Activated naive CD4-positive, alpha-beta T cell treated with anti-CD3 and anti-CD28 coated beads, Interleukin-2, amount 50 U/mL, for 24 hours (primary cell): ENCODE measurements around the gene WDR82.

Experiments
- H3K27ac Mint-ChIP-seq: one replicate; pipeline ENCODE4 v1.8.0; 2021; ENCODE audit warnings: mild to moderate bottlenecking, mixed read lengths
- H3K27me3 Mint-ChIP-seq: one replicate; pipeline ENCODE4 v1.8.0; 2021; ENCODE audit warnings: mixed read lengths
- H3K36me3 Mint-ChIP-seq: one replicate; pipeline ENCODE4 v1.8.0; 2021; ENCODE audit warnings: mixed read lengths
- H3K4me1 Mint-ChIP-seq: one replicate; pipeline ENCODE4 v1.8.0; 2021; ENCODE audit warnings: mixed read lengths
- H3K4me3 Mint-ChIP-seq: one replicate; pipeline ENCODE4 v1.8.0; 2021; ENCODE audit warnings: mild to moderate bottlenecking, mixed read lengths
- H3K9me3 Mint-ChIP-seq: one replicate; pipeline ENCODE4 v1.8.0; 2021; ENCODE audit warnings: mixed read lengths

Gene WDR82

GRCh38 chr3:52221563-52222318, 56.7 kb downstream of the WDR82 start:
- no peaks in the 10 kb centered on the region for H3K27me3 Mint-ChIP-seq
- H3K27ac Mint-ChIP-seq, result peak overlapping the region; percentile 51
- H3K4me1 Mint-ChIP-seq, result peaks cover 88% of the 10 kb centered on the region
- H3K9me3 Mint-ChIP-seq, result no peaks in the 10 kb centered on the region
- peak overlapping the region; percentile 62 for H3K4me3 Mint-ChIP-seq
- H3K36me3 Mint-ChIP-seq, result no peaks in the 10 kb centered on the region

- peaks cover 86% of the 10 kb centered on the region for H3K4me1 Mint-ChIP-seq
- no peaks in the 10 kb centered on the region for H3K27me3 Mint-ChIP-seq
- H3K4me3 Mint-ChIP-seq, result no peak overlapping the region
- H3K9me3 Mint-ChIP-seq, result no peaks in the 10 kb centered on the region
- H3K27ac Mint-ChIP-seq, result no peak overlapping the region
- no peaks in the 10 kb centered on the region for H3K36me3 Mint-ChIP-seq
These were observed 57.3 kb downstream of the WDR82 start for GRCh38 chr3:52221141-52221562.

GRCh38 chr3:52220380-52221026, 57.9 kb downstream of the WDR82 start:
- Mint-ChIP-seq H3K4me1 (peaks cover 83% of the 10 kb centered on the region), H3K9me3 (no peaks in the 10 kb centered on the region), H3K27ac (peak overlapping the region; percentile 25), H3K36me3 (peaks cover 2% of the 10 kb centered on the region), H3K4me3 (no peak overlapping the region), H3K27me3 (no peaks in the 10 kb centered on the region)

- peaks cover 2% of the 10 kb centered on the region for H3K36me3 Mint-ChIP-seq
- no peak overlapping the region for H3K27ac Mint-ChIP-seq
- H3K4me1 Mint-ChIP-seq, result peaks cover 72% of the 10 kb centered on the region
- H3K9me3 Mint-ChIP-seq, result no peaks in the 10 kb centered on the region
- no peak overlapping the region for H3K4me3 Mint-ChIP-seq
- no peaks in the 10 kb centered on the region for H3K27me3 Mint-ChIP-seq
These were observed 59.4 kb downstream of the WDR82 start for GRCh38 chr3:52218937-52219650.

GRCh38 chr3:52218454-52218853, 60.0 kb downstream of the WDR82 start:
- Mint-ChIP-seq H3K36me3 (peaks cover 2% of the 10 kb centered on the region), H3K4me3 (peak overlapping the region; percentile 53), H3K27ac (peak overlapping the region; percentile 17), H3K4me1 (peaks cover 66% of the 10 kb centered on the region), H3K27me3 (no peaks in the 10 kb centered on the region), H3K9me3 (no peaks in the 10 kb centered on the region)

- Mint-ChIP-seq H3K27ac (peak overlapping the region; percentile 17), H3K4me1 (peaks cover 61% of the 10 kb centered on the region)
These were observed 60.4 kb downstream of the WDR82 start for GRCh38 chr3:52218026-52218425.

GRCh38 chr3:52217409-52217805, 61.0 kb downstream of the WDR82 start:
- Mint-ChIP-seq H3K36me3 (peaks cover 2% of the 10 kb centered on the region), H3K27me3 (no peaks in the 10 kb centered on the region), H3K4me3 (peak overlapping the region; percentile 53), H3K4me1 (peaks cover 55% of the 10 kb centered on the region), H3K9me3 (no peaks in the 10 kb centered on the region), H3K27ac (peak overlapping the region; percentile 62)

More at GRCh38 chr3:52218026-52218425, 60.4 kb downstream of the WDR82 start:
- Mint-ChIP-seq H3K4me3 (peak overlapping the region; percentile 53), H3K27me3 (no peaks in the 10 kb centered on the region), H3K9me3 (no peaks in the 10 kb centered on the region), H3K36me3 (peaks cover 2% of the 10 kb centered on the region)

GRCh38 chr3:52216585-52217408, 61.7 kb downstream of the WDR82 start:
- Mint-ChIP-seq H3K4me1 (peaks cover 49% of the 10 kb centered on the region), H3K36me3 (peaks cover 2% of the 10 kb centered on the region), H3K27me3 (no peaks in the 10 kb centered on the region), H3K4me3 (peak overlapping the region; percentile 53), H3K9me3 (no peaks in the 10 kb centered on the region), H3K27ac (peak overlapping the region; percentile 75)

- no peak overlapping the region for H3K4me3 Mint-ChIP-seq
- peak overlapping the region; percentile 37 for H3K27ac Mint-ChIP-seq
- peaks cover 2% of the 10 kb centered on the region for H3K36me3 Mint-ChIP-seq
- H3K9me3 Mint-ChIP-seq, result no peaks in the 10 kb centered on the region
- no peaks in the 10 kb centered on the region for H3K27me3 Mint-ChIP-seq
- peaks cover 42% of the 10 kb centered on the region for H3K4me1 Mint-ChIP-seq
These were observed 63.1 kb downstream of the WDR82 start for GRCh38 chr3:52215351-52215750.

- H3K4me1 Mint-ChIP-seq, result peaks cover 32% of the 10 kb centered on the region
- no peak overlapping the region for H3K27ac Mint-ChIP-seq
- no peaks in the 10 kb centered on the region for H3K9me3 Mint-ChIP-seq
- no peaks in the 10 kb centered on the region for H3K27me3 Mint-ChIP-seq
- H3K4me3 Mint-ChIP-seq, result no peak overlapping the region
- H3K36me3 Mint-ChIP-seq, result peaks cover 5% of the 10 kb centered on the region
These were observed 64.5 kb downstream of the WDR82 start for GRCh38 chr3:52213901-52214300.

- Mint-ChIP-seq H3K4me1 (peaks cover 23% of the 10 kb centered on the region), H3K27ac (no peak overlapping the region), H3K27me3 (no peaks in the 10 kb centered on the region), H3K36me3 (peaks cover 7% of the 10 kb centered on the region), H3K4me3 (no peak overlapping the region), H3K9me3 (no peaks in the 10 kb centered on the region)
These were observed 65.4 kb downstream of the WDR82 start for GRCh38 chr3:52213005-52213404.

- no peaks in the 10 kb centered on the region for H3K9me3 Mint-ChIP-seq
- no peaks in the 10 kb centered on the region for H3K27me3 Mint-ChIP-seq
- H3K36me3 Mint-ChIP-seq, result peaks cover 13% of the 10 kb centered on the region
- H3K4me3 Mint-ChIP-seq, result no peak overlapping the region
- H3K4me1 Mint-ChIP-seq, result peaks cover 6% of the 10 kb centered on the region
- no peak overlapping the region for H3K27ac Mint-ChIP-seq
These were observed 67.1 kb downstream of the WDR82 start for GRCh38 chr3:52211268-52211891.

GRCh38 chr3:52210550-52211046, 67.9 kb downstream of the WDR82 start:
- Mint-ChIP-seq H3K36me3 (peaks cover 15% of the 10 kb centered on the region), H3K27me3 (no peaks in the 10 kb centered on the region), H3K9me3 (no peaks in the 10 kb centered on the region), H3K4me1 (peaks cover 3% of the 10 kb centered on the region), H3K4me3 (no peak overlapping the region), H3K27ac (no peak overlapping the region)

GRCh38 chr3:52210037-52210436, 68.4 kb downstream of the WDR82 start:
- H3K27ac Mint-ChIP-seq, result no peak overlapping the region

GRCh38 chr3:52208556-52208955, 69.9 kb downstream of the WDR82 start:
- Mint-ChIP-seq H3K9me3 (no peaks in the 10 kb centered on the region), H3K36me3 (peaks cover 20% of the 10 kb centered on the region), H3K27ac (peak overlapping the region; percentile 35), H3K4me1 (no peaks in the 10 kb centered on the region), H3K4me3 (no peak overlapping the region), H3K27me3 (no peaks in the 10 kb centered on the region)

More at GRCh38 chr3:52210037-52210436, 68.4 kb downstream of the WDR82 start:
- peaks cover 13% of the 10 kb centered on the region for H3K36me3 Mint-ChIP-seq
- H3K27me3 Mint-ChIP-seq, result no peaks in the 10 kb centered on the region
- no peaks in the 10 kb centered on the region for H3K9me3 Mint-ChIP-seq
- H3K4me3 Mint-ChIP-seq, result no peak overlapping the region
- H3K4me1 Mint-ChIP-seq, result no peaks in the 10 kb centered on the region
